HG03039 (cell line): ENCODE measurements around the gene SYNCRIP.
"Not testable (repeated sequence)": the region's sequence is repeated elsewhere in the genome, so short reads cannot be mapped to it uniquely, and the experiment has no call there.

Experiments used
- ATAC-seq: cut with Tn5 transposase; IDR thresholded peaks from one replicate; pipeline ENCODE4 v1.9.1; 2021; ENCODE audit warnings: mild to moderate bottlenecking, moderate library complexity; ENCODE audit not compliant: unreplicated experiment

The SYNCRIP gene

DNA sequence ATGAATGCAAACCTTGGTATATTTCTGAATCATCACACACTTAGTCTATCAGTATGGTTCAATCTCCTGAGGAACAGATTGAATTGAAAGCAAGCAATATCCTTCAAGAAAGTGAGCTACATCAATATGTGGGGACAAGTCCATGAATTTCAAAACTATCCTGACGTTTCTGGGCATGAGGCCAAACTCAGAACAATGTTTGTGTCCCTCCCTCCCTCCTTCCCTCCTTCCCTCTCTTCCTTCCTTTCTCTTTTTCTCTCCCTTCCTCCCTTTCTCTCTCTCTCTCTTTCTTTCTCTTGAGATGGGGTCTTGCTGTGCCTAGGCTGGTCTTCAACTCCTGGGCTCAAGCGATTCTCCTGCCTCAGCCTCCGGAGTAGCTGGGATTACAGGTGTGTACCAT is 27.9 kb upstream of the SYNCRIP start:
- ATAC-seq = no peak

DNA sequence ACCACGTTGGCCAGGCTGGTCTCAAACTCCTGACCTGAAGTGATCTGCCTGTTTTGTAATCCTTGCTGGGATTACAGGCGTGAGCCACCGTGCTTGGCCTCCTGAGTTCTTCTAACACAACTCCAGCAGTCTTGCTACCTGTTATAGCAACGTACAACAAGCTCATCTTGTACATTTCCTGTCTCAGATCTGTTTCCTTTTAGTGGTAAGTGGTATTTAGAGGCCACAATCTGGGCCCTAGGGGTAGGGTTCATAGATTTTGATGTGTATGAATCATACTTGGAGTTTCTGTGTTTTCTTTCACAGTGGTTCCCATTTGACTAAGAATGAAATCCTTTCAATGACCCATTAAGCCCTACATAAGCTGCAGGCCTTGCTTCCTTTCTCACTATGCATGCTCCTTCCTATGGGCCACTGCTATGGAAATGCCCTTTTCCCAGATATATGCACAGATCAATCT is 27.1 kb upstream of the SYNCRIP start:
- peak; percentile 90 for ATAC-seq

DNA sequence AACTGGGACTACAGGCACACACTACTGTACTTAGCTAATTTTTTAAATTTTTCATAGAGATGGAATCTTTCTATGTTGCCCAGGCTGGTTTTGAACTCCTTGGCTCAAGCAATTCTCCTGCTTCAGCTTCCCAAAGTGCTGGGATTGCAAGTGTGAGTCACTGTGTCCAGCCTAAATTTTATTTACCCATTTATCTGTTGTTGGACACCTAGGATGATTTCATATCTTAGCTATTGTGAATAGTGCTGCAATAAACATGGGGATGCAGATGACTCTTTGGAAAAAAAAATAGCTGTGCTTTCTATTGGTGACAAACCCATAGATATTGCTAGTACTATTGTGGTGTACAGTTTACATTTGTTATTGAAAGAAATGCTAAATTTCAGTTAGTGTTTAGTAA is 19.6 kb upstream of the SYNCRIP start:
- ATAC-seq = no peak

DNA sequence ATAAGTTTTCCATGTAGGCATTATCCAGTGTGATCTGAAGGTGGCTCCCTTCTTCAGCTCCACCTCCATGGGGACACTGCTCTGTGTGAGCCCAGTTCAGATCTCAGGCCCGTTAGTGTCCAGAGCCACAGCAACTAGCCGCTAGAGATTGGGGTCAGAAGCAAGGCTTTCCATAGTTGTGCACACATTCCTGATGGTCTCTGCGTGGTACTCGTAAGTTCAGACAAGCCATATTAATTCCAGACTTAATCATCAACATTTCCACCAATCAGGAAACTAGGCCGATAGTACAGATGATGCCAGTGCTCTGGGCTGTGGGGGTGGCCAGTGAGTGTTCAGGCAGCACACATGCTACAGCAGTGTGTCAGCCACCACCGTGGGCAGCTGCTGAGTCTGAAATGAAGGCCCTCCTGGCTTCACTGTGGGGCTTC is 17.5 kb upstream of the SYNCRIP start:
- no peak for ATAC-seq

DNA sequence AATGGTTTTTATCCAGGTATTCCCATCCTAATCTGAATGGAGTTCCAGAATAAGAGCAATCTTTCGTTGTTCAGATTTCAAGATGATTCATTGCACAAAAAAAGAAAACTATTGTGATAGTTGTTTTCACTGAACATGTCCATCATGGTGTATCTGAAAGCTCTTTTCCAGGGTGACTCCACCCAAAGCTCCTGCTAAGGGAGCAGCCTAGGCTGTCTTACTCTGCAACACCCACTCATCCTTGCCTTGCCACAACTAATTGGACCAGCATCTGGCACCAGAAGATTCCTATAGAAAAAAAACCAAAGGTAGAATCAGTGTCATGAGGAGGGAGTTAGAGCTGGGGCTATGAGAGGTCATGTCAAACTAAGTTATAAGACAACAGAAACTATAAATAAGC is 7.9 kb upstream of the SYNCRIP start:
- no peak for ATAC-seq

DNA sequence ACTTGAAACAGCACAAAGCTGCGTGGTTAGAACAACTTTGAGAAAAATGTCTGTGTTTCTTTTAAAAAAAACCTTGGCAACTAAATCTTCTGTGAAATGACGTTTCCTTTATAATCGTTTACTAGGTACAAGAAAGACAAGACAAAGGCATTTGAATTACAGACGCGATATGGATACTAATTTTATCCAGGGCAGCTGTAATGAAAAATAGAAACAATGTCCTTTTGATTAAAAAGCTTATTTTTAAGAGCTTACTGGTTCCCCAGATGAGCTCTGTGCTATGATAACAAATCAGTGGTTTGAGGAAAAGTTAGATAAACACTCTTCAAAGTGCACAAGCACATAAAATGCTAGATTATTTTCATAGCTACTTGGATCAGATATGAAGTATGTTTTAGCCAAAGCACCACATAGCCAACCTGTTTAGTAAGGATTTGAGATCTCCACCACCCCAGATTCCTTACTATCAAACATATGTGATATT is 1.6 kb upstream of the SYNCRIP start:
- no peak for ATAC-seq

DNA sequence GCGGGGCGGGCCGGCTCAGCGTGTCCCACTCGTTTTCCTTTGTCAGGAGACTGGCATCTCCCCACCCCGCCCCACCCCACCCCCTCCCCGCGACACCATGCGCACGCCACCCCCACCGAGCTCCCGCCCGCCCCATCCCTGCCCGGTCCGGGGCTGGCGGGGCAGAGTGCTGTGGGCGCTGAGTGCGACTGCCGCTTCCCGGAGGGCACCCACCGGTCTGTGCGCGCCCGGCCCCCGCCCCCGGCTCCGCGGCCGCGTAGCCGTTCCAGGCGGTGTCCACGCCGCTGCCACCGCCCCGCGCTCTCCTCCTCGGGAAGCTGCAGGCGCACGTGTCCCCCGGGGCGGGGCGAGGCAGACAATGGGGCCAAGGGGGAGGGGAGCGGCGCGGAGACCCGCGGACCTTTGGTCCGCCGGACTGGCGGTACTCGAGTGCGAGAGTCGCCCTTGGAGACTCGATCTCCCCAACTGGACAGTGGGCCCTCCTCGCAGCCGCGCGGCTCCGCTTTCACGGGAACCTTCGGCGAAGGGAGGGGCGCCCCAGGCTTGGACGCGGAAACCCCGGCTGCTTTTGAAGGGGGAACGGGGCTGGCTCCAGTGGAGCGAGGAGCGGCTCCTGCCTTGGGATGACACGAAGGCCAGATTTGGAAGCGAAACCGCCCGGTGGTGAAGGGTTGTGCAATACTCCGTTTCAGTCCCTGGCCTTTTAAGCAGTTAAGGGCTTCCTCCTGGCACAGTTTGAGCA is 1.0 kb upstream of the SYNCRIP start:
- peak; percentile 43 for ATAC-seq

DNA sequence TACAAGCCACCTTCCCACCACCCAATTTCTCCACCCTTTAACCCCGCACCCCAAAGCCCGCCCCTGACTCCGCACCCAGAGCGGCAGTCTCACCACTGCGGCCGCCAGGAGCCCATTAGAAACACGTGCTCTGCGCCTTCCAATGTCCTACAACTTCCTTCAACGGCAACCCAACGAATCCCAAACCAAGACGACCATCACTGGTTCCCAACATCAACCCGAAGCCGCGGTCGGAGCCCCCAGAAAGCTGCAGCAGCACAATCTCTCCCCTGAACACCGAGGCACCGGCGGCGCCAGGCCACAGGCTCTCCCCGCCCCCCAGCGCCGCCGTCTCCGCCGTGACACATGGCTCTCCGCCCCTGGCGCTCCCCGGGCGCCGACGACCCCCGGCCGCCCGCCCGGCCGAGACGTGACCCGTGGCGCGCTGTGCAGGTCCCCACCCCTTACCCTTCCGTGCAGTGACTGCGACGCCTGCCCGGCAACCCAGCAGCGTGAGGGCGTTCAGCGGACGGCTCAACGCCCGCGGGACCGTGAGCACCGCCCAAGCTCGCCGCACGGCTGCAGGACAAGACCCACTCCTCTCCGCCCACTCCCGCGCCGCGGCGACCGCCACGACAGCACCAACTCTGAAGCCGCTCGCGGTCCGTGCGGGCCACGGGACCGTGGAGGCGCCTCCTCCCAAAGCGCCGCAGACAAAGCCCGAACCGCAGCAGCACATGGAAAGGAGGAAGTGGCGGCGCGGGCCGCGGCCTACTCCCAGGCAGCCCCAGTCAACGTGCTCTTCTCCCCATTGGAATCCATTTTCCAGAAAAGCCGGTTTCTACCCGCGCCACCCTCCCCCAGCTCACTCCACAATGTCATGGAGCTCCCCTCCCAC is 551 bp downstream of the SYNCRIP start:
- ATAC-seq = no peak

DNA sequence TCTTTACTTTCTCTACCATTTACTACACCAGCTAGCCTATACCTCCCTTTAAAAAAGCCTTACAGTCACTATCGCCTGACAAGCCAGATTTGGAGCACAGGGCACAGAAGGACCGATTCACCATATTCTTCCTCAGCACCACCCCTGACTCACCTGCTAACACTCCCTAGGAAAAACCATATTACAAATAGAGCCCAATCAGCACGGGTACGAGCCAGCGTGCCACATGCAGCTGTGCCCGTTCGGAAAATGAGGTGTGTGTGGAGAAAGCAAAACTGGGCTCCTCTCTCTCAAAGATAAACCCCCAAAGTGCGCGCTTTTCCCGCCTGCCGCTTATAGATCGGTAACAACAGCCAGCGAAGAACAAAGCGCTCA is 1.2 kb downstream of the SYNCRIP start:
- no peak for ATAC-seq

DNA sequence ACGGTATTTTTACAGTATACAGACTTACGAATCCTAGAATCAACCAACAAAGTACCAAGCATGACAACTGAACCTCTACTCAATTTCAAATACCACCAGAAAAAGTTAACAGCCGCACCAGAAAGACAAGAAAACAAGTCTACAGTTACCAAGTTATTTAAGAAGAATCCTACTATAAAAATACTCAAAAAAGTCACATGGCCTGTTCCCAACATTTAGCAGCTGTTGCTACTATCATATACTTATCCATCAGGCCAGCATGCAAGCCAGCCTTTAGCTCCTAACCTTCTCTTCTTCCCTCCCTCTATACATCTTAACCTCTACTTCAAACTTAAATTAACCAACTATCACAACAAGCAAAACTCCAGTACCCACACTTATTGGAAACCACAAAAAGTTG is 1.9 kb downstream of the SYNCRIP start:
- no peak for ATAC-seq

DNA sequence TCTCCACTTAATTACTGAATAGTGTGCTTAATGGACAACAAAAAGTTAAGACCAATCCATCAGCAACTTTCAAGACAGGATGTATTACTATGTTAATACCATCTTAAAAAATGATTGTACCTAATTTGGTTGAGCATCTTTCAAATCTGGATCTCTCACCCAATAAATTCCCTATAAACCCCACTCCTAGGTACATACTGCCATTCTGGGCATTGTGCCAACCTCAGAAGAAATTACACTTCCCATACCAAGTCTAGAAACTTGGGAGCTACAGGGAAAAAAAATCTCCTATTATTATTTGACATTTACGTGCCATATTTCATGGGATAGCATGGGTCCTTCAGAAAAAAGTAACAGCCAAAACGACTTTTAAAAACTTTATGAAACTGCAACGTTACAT is 5.1 kb downstream of the SYNCRIP start:
- no peak for ATAC-seq

DNA sequence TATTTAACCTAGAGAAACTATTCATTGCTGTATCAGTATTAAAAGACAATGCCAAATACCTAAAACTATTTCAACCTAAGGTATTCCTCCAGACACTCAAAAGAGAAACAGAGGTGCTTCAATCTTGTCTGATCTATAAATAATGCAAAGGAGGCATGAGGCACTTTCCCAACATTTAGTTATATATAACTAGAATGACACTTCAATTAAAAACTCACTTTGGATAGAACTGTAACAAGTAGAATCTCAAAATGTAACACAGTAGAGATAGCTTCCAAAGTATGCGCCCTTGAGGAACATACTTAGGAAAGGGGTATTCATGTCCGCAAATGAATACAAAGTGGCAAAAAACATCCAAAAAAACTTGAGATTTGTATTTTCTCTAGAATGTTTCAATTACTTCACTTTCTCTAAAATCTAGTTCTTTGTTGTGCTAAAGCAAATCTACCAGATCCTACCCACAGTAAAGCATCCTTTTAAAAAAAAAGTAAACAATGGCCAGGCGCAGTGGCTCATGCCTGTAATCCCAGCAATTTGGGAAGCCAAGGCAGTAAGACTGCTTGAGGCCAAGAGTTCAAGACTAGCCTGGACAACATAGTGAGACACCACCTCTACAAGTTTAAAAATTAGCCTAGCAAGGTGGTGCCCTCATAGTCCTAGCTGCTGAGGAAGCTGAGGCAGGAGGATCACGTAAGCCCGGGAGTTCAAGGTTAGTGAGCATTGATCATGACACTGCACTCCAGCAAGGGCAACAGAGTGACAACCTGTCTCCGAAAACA is 10.3 kb downstream of the SYNCRIP start:
- ATAC-seq = no peak

DNA sequence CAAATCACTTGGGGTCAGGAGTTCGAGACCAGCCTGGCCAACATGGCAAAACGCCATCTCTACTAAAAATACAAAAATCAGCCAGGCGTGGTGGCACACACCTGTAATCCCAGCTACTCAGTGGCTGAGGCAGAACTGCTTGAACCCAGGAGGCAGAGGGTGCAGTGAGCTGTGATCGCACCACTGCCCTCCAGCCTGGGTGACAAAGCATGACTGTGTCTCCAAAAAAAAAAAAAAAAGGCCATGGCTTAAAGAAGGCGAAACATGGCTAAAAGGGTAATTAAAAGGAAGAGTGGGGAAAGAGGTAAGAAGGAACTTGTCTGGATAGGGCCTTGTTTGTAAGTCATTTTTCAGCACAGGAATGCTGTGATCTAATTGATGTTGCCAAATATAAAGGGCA is 11.6 kb downstream of the SYNCRIP start:
- ATAC-seq = not testable (repeated sequence)

DNA sequence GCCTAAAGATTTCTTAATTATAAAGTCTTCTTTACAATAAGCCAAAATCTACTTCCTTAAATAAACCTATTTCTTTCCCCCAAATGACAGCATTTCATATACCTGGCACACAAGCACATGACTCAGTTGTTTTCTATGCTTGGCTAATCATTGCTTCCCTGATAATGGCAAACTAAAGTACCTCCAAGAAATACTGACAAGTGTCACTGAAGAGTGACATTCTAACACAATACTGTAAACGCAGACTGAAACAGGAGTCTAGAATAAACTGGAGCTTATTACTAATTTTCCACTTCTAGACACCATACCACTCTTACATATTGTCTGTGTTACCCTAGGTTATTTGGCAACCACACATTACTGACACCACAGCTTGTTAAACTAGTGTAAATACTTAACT is 14.3 kb downstream of the SYNCRIP start:
- ATAC-seq = no peak

DNA sequence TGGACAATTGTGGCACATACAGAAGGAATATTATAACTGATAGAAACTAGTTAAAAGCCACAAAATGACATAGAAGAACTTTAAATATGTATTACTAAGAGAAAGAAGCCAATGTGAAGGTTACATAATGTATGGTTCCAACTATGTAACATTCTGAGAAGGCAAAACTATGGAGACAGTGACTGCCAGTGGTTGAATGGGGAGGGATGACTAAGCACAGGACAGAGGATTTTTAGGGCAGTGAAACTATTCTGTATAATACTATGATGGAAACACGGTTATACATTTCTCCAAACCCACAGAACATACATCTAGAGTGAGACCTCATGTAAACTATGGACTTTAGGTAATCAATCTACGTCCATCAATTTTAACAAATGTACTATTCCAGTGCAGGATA is 22.4 kb downstream of the SYNCRIP start:
- no peak for ATAC-seq

DNA sequence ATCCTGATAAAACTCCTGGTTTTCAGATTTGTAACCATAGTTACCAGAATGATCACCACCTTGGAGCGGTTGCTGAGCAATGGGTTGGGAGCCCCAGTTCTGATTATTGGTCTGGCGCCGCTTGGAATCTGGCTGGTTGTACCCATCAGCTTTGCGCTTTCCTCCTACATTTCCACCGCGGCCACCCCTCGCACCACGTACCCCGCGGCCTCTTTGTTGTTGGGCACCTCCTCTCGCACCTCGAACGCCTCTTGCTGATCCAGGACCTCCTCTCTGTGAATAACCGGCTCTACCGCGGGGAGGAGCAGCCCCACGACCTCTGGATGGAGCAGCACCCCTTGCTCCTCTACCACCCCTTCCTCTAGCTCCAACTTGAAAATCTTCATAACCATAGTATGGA is 27.9 kb downstream of the SYNCRIP start:
- ATAC-seq = no peak

DNA sequence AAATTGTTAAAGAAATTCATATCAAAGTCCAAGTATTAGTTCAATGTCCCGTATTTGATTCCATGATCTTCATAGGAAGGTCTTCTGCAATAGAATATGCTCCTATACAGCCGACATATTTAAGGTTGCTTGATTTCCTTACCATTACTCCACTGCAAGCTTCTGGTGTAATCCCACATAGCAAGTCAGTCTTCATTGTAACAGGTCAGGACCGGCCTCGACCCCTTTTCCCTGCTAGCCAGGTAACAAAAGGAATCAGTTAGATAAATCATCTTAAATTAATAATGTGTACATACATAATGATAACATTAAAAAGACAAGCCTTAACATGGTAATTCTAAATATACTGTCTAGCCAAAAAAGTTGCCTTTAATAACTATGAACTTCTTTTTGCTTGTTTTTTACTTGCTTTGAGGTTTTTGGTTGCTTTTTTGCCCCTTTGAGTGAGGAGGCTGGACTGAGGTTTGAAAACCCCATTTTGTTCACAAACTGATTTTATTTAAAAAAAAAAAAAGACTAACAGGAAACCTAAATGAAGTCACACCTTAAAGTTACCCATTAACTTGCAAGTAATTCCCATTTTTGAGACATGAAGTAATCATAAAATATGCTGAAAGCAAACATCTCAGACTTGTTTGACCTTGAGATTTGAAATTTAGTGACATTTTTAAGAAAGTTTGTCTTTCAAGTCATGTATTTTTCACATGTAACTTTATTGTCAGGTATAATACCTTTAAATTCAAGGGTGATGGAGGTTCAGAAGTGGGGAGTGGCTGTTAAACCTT is 29.8 kb downstream of the SYNCRIP start:
- no peak for ATAC-seq

DNA sequence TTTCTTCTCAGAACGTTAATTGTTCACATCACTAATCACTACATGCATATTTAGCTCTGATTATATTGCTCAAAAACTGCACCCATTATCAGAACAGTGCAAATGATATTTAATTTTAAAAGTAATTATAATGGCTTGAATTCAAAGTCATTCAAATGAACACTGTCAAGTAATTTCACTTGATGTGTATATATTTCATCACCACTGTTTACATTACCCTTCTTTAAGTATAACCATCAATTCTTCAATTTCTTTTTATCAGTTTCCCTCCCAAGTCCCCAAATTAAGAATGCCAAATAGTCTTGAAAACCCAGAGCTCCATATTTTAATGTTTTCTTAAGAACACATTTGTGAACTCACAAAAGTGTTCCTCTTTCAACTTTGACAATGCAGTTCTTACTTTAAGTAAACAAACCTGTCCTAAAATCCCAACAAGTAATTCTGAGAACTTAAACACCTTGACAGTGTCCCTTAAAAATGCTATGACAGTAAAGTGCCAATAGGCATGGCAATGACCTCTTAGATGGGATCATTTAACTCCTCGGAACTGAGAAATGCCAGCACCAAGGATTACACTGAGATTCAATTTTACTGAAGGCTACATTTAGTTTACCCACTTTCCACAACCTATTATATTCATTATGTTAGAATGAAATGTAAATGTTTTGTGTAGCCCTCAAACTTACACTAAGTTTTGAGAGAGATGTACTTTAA is 32.3 kb downstream of the SYNCRIP start:
- no peak for ATAC-seq

DNA sequence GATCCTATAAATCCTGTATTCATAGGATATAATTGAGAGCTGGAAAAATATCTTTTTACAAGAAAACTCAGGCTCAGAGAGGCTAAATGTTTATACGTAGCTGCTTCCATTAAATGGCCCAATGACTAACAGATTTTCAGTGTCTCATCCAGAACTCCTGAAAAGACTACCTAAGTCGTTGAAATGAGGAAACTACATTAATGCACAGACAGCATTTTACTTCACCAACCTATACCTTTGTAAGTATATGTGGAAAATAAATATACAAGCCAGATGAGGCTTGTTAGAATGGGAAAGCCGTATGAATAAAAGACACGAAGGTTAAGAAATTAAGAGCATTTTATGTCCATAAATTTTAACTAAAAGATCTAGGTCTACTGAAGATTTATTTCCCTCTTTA is 40.6 kb downstream of the SYNCRIP start:
- no peak for ATAC-seq
